ENCODE results near the gene OTUD1. TPM values are rescaled to one million over a fixed set of nuclear protein-coding genes. Genes with fewer than 3 reads are reported as not detected.

OTUD1 gene
- total RNA-seq, 3 donors from 2014 or later, result 11.6 to 15.7 (median 15.1) TPM

GRCh38 chr10:23417254-23417653 lies 21.6 kb upstream of the OTUD1 start:
- intact Hi-C loops (cut with DNase I, micrococcal nuclease), result no loop called here
- Histone ChIP-seq H3K36me3 (ENCODE audit: low read depth) (no peaks in the 10 kb centered on the region), H3K4me3 (no peak overlapping the region), H3K9me3 (no peaks in the 10 kb centered on the region), H3K4me1 (ENCODE audit: low read depth) (no peaks in the 10 kb centered on the region)
- DNase-seq (no peak), ATAC-seq (no peak)
- TF ChIP-seq CTCF (IDR thresholded peaks at IDR 0.05), result no peak

- no peak for DNase-seq
- no peaks in the 10 kb centered on the region for H3K4me1 ChIP-seq (ENCODE audit: low read depth)
- no peaks in the 10 kb centered on the region for H3K36me3 ChIP-seq (ENCODE audit: low read depth)
- H3K9me3 ChIP-seq, result no peaks in the 10 kb centered on the region
- no peak overlapping the region for H3K4me3 ChIP-seq
- ATAC-seq, result no peak
- TF ChIP-seq CTCF (IDR thresholded peaks at IDR 0.05), result no peak
- intact Hi-C loops (cut with DNase I, micrococcal nuclease), result no loop called here
Observed at GRCh38 chr10:23418051-23418681, 20.7 kb upstream of the OTUD1 start.

GRCh38 chr10:23419201-23419600 lies 19.7 kb upstream of the OTUD1 start:
- no peaks in the 10 kb centered on the region for H3K9me3 ChIP-seq
- H3K36me3 ChIP-seq (ENCODE audit: low read depth), result no peaks in the 10 kb centered on the region
- TF ChIP-seq CTCF (IDR thresholded peaks at IDR 0.05), result no peak
- no peak overlapping the region for H3K4me3 ChIP-seq
- intact Hi-C loops (cut with DNase I, micrococcal nuclease), result no loop called here
- H3K4me1 ChIP-seq (ENCODE audit: low read depth), result no peaks in the 10 kb centered on the region
- ATAC-seq (no peak), DNase-seq (no peak)

DNA sequence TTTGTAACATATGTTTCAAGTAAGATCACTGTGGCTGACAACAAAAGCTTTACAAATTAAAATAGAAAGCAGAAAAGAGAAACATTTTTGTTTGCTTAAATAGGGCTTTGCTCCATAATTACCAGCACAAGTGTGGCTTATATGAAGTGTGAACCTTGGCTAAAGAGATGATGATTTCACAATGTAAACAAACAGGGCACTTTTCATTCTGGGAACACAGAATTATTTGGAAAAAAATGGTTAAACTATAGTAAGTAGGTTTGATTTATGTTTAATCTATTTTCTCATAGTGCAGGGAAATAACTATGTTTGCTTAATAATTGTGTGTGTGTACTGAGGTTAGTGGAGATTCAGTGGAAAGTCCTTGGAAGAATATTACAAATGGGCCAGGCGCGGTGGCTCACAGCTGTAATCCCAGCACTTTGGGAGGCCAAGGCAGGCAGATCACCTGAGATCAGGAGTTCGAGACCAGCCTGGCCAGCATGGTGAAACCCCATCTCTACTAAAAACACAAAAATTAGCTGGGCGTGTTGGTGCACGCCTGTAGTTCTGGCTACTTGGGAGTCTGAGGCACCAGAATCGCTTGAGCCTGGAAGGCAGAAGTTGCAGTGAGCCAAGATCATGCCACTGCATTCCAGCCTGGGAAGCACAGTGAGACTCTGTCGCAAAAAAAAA lies 19.1 kb upstream of the OTUD1 start:
- no peak for DNase-seq
- no peak for ATAC-seq
- no peak for TF ChIP-seq CTCF (IDR thresholded peaks at IDR 0.05)
- no peak overlapping the region for H3K4me3 ChIP-seq
- H3K36me3 ChIP-seq (ENCODE audit: low read depth), result no peaks in the 10 kb centered on the region
- H3K4me1 ChIP-seq (ENCODE audit: low read depth), result no peaks in the 10 kb centered on the region
- intact Hi-C loops (cut with DNase I, micrococcal nuclease), result no loop called here
- H3K9me3 ChIP-seq, result no peaks in the 10 kb centered on the region

- DNase-seq (no peak), ATAC-seq (no peak)
- Histone ChIP-seq H3K4me1 (ENCODE audit: low read depth) (no peaks in the 10 kb centered on the region), H3K9me3 (no peaks in the 10 kb centered on the region), H3K4me3 (no peak overlapping the region), H3K36me3 (ENCODE audit: low read depth) (no peaks in the 10 kb centered on the region)
- TF ChIP-seq CTCF (IDR thresholded peaks at IDR 0.05), result no peak
- intact Hi-C loops (cut with DNase I, micrococcal nuclease), result no loop called here
Observed at GRCh38 chr10:23421397-23421796, 17.5 kb upstream of the OTUD1 start.

Data from mucosa of descending colon (tissue), 3 donors.